Keratinocyte (primary cell): Measurements from ENCODE around the gene ARX. TPM values are rescaled to one million over a fixed set of nuclear protein-coding genes. Genes with fewer than 3 reads are reported as not detected.

Experiments
- DNase-seq: peaks from one replicate; pipeline ENCODE4 v3.0.0-alpha.2; 2011; ENCODE audit warnings: low read depth, missing footprints, low spot score
- FAIRE-seq: peaks from 2 replicates; lab custom pipeline; 2011; peaks lifted over from hg19 to GRCh38; lab: Jason Lieb, UNC
- H2AFZ ChIP-seq: 2 replicates; pipeline ENCODE4 v1.6.0; 2012; ENCODE audit warnings: low read length, control low read depth, inconsistent platforms; ENCODE audit not compliant: control insufficient read depth
- H3K27ac ChIP-seq: 2 replicates; pipeline ENCODE4 v1.5.1; 2011; ENCODE audit warnings: low read length; ENCODE audit not compliant: control insufficient read depth, insufficient read depth
- H3K27me3 ChIP-seq: 3 replicates; pipeline ENCODE4 v1.6.0; 2011; ENCODE audit warnings: low read length; ENCODE audit not compliant: control insufficient read depth, insufficient read depth; ENCODE audit errors: extremely low read depth
- H3K36me3 ChIP-seq, 2 experiments: 2 replicates in 1 of 2; 3 replicates in 1 of 2; pipeline ENCODE4 v1.5.1; 2011; ENCODE audit warnings: low read length in 2 of 2, mild to moderate bottlenecking in 1 of 2; ENCODE audit not compliant: control insufficient read depth in 2 of 2, insufficient read depth in 2 of 2; ENCODE audit errors: extremely low read depth in 1 of 2
- H3K4me1 ChIP-seq: 3 replicates; pipeline ENCODE4 v1.5.1; 2011; ENCODE audit warnings: low read length; ENCODE audit not compliant: control insufficient read depth, insufficient read depth; ENCODE audit errors: extremely low read depth
- H3K4me2 ChIP-seq: 3 replicates; pipeline ENCODE4 v1.6.0; 2011; ENCODE audit warnings: low read depth, low read length; ENCODE audit not compliant: control insufficient read depth, insufficient read depth; ENCODE audit errors: extremely low read depth
- H3K4me3 ChIP-seq, 3 experiments: fragments of 200-600 bp in 1 of 3; sonication (generic) in 1 of 3; 2 replicates in 2 of 3; 3 replicates in 1 of 3; pipeline ENCODE4 v1.5.1; 2011 to 2016; ENCODE audit warnings: low read length in 3 of 3, mild to moderate bottlenecking in 3 of 3, control low read depth in 2 of 3, inconsistent platforms in 1 of 3, low read depth in 1 of 3, mixed read lengths in 1 of 3, mixed run types in 1 of 3, moderate library complexity in 1 of 3; ENCODE audit not compliant: control insufficient read depth in 2 of 3, insufficient read depth in 2 of 3; ENCODE audit errors: extremely low read depth in 1 of 3
- H3K79me2 ChIP-seq: 2 replicates; pipeline ENCODE4 v1.6.0; 2012; ENCODE audit warnings: low read length; ENCODE audit not compliant: control insufficient read depth, insufficient read depth
- H3K9ac ChIP-seq: 3 replicates; pipeline ENCODE4 v1.6.0; 2011; ENCODE audit warnings: low read length; ENCODE audit not compliant: control insufficient read depth, insufficient read depth; ENCODE audit errors: extremely low read depth
- H3K9me1 ChIP-seq: 3 replicates; pipeline ENCODE4 v1.6.0; 2011; ENCODE audit warnings: low read length; ENCODE audit not compliant: control insufficient read depth, insufficient read depth; ENCODE audit errors: extremely low read depth
- H3K9me3 ChIP-seq: 2 replicates; pipeline ENCODE4 v1.5.1; 2012; ENCODE audit warnings: low read depth, low read length; ENCODE audit not compliant: control insufficient read depth
- H4K20me1 ChIP-seq: 3 replicates; pipeline ENCODE4 v1.6.0; 2011; ENCODE audit warnings: low read length; ENCODE audit not compliant: control insufficient read depth, insufficient read depth; ENCODE audit errors: extremely low read depth
- EZH2 ChIP-seq: IDR thresholded peaks from one replicate; pipeline ENCODE4 v1.6.1; 2012; ENCODE audit warnings: inconsistent platforms, mild to moderate bottlenecking, low read length, moderate library complexity
- dilution Hi-C: fragments of 300-500 bp; cut with MboI; formaldehyde crosslinking; loops from one replicate; pipeline ENCODE4 v1.7.0; 2020; ENCODE audit warnings: low sequenced_read_pairs; ENCODE audit not compliant: extremely low pct_ligation_motif_present
- polyA plus RNA-seq, 5 experiments: library from polyadenylated mRNA; depleted of rRNA in 3 of 5; stranded (reverse) in 3 of 5; stranded (forward) in 1 of 5; unstranded in 1 of 5; fragments of >200 nt; gene quantifications; 1 replicate in 1 of 5; 2 replicates in 3 of 5; 3 replicates in 1 of 5; pipeline versions ENCODE4 v1.2.1 to v1.2.3, GENCODE V29; 2011 to 2012; ENCODE audit warnings: missing spikeins in 2 of 5, low read depth in 1 of 5, low replicate concordance in 1 of 5
- TF ChIP-seq, protein P1 (sequence below), 3 experiments: IDR thresholded peaks in 1 of 3; conservative IDR thresholded peaks in 1 of 3; optimal IDR thresholded peaks in 1 of 3; 2 replicates in 2 of 3; 3 replicates in 1 of 3; pipeline versions ENCODE3 to v1.5.1; 2011; ENCODE audit warnings: low read length in 3 of 3, mild to moderate bottlenecking in 3 of 3, moderate library complexity in 2 of 3, control low read depth in 1 of 3, inconsistent platforms in 1 of 3; ENCODE audit not compliant: insufficient read depth in 2 of 3; ENCODE audit errors: extremely low read depth in 1 of 3

Gene ARX
- polyA plus RNA-seq, 1 donor (not counting 4 experiments of a cell fraction or from before 2014, with no cell fraction given), result not detected

DNA sequence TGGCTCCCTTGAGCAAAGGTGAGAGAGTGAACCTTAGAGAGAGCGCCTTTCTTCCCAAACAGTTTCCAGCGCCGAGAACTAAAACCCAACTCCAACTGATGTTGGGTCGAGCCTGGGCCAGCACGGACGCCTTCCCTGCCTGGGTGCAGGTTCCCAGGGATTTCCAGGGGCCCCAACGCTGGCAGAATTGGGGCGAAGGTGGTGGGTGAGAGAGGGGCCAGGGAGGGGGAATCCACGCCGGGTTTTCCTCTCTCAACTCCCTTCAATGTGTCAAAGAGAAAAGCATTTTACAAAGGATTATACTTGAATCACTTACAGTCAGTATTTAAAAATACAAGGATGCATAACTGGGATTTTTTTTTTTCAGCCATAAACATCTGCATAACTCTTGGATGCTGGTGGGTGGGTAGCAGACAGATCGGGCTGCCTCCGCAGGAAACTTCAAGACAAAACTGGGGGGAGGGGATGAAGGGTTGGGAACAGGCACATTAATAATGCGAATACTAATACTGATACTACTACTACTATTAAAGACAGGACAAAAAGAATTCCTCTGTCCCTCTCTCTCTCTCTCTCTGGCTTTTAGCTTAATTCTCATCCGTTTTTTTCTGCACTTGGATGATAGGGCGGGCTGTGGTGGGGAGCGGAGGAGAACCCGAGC is 1.3 kb upstream of the ARX start:
- no peak for DNase-seq
- H3K9me3 ChIP-seq, result no peaks in the 10 kb centered on the region
- no peak overlapping the region for H3K4me2 ChIP-seq
- H4K20me1 ChIP-seq, result no peaks in the 10 kb centered on the region
- TF ChIP-seq EZH2, result no peak
- TF ChIP-seq, protein P1, sequence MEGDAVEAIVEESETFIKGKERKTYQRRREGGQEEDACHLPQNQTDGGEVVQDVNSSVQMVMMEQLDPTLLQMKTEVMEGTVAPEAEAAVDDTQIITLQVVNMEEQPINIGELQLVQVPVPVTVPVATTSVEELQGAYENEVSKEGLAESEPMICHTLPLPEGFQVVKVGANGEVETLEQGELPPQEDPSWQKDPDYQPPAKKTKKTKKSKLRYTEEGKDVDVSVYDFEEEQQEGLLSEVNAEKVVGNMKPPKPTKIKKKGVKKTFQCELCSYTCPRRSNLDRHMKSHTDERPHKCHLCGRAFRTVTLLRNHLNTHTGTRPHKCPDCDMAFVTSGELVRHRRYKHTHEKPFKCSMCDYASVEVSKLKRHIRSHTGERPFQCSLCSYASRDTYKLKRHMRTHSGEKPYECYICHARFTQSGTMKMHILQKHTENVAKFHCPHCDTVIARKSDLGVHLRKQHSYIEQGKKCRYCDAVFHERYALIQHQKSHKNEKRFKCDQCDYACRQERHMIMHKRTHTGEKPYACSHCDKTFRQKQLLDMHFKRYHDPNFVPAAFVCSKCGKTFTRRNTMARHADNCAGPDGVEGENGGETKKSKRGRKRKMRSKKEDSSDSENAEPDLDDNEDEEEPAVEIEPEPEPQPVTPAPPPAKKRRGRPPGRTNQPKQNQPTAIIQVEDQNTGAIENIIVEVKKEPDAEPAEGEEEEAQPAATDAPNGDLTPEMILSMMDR (optimal IDR thresholded peaks at IDR 0.05 in 1 of 3, IDR thresholded peaks at IDR 0.05 in 1 of 3, conservative IDR thresholded peaks at IDR 0.05 in 1 of 3; ENCODE audit: extremely low read depth in 1 of 3, insufficient read depth in 2 of 3, low read length in 3 of 3), result no peak
- no peak overlapping the region for H2AFZ ChIP-seq
- no peak overlapping the region for H3K27ac ChIP-seq
- no peak overlapping the region for H3K4me3 ChIP-seq
- no peaks in the 10 kb centered on the region for H3K9me1 ChIP-seq
- H3K4me1 ChIP-seq, result peaks cover 2% of the 10 kb centered on the region
- dilution Hi-C loops, result no loop called here
- H3K79me2 ChIP-seq, result no peaks in the 10 kb centered on the region
- no peak overlapping the region for H3K9ac ChIP-seq
- H3K36me3 ChIP-seq, result no peaks in the 10 kb centered on the region
- peaks cover 87% of the 10 kb centered on the region for H3K27me3 ChIP-seq
- FAIRE-seq, result no peak

DNA sequence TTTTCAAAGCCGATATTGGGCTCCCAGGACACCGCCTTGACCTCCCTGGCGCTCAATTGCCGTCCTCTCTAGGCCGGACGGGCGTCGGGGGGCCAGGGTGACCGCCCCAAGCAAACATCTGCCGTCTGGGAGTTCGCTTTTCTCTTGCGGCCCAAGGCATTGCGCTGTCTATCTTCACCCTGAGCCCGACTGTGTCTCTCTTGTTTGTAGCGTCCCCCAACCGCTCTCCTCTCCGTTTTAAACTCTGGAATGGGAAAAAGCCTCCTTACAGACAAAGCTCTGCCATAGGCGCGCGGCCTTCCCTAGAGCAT is 551 bp upstream of the ARX start:
- no peak for FAIRE-seq
- Histone ChIP-seq H3K4me3 (no peak overlapping the region), H3K4me1 (peaks cover 2% of the 10 kb centered on the region), H4K20me1 (no peaks in the 10 kb centered on the region), H2AFZ (no peak overlapping the region), H3K27ac (no peak overlapping the region), H3K9ac (no peak overlapping the region), H3K4me2 (no peak overlapping the region), H3K27me3 (peaks cover 87% of the 10 kb centered on the region), H3K9me3 (no peaks in the 10 kb centered on the region), H3K79me2 (no peaks in the 10 kb centered on the region), H3K36me3 (no peaks in the 10 kb centered on the region), H3K9me1 (no peaks in the 10 kb centered on the region)
- TF ChIP-seq, protein P1 (optimal IDR thresholded peaks at IDR 0.05 in 1 of 3, IDR thresholded peaks at IDR 0.05 in 1 of 3, conservative IDR thresholded peaks at IDR 0.05 in 1 of 3; ENCODE audit: extremely low read depth in 1 of 3, insufficient read depth in 2 of 3, low read length in 3 of 3), result no peak
- TF ChIP-seq EZH2, result no peak
- dilution Hi-C loops, result no loop called here
- no peak for DNase-seq
